ENCODE data around the gene ODAD2. TPM values are rescaled to one million over a fixed set of nuclear protein-coding genes. Genes with fewer than 3 reads are reported as not detected.

Gene ODAD2
- total and polyA plus RNA-seq, 2 donors (not counting 1 experiment from before 2014, with no cell fraction given): not detected

DNA sequence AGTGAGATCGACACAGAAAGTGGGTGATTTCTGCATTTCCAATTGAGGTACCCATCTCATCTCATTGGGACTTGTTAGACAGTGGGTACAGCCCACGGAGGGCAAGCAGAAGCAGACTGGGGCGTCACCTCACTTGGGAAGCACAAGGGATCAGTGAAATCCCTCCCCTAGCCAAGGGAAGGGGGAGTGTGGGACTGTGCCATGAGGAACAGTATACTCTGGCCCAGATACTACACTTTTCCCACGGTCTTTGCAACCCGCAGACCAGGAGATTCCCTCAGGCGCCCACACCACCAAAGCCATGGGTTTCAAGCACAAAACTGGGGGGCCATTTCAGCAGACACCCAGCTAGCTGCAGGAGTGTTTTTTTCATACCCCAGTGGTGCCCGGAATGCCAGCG lies 99.8 kb downstream of the ODAD2 start:
- POLR2A ChIA-PET: no interaction called here
- H3K27me3 ChIP-seq (replicated peaks in 1 of 4; ENCODE audit: control extremely low read depth in 1 of 4, control insufficient read depth in 3 of 4, insufficient read depth in 4 of 4, low read length in 3 of 4): no peaks in the 10 kb centered on the region
- DNase-seq (no peak), ATAC-seq (ENCODE audit: low read depth) (no peak)
- H3K9me3 ChIP-seq (ENCODE audit: control extremely low read depth in 1 of 3, control insufficient read depth in 2 of 3, insufficient read depth in 1 of 3, low read length in 2 of 3): peaks cover 0 to 1% (median 0%) of the 10 kb centered on the region in 3 donors
- no peak overlapping the region for H3K4me2 ChIP-seq (replicated peaks; ENCODE audit: low read depth, low read length, poor library complexity, severe bottlenecking)
- no peaks in the 10 kb centered on the region for H3K79me2 ChIP-seq (ENCODE audit: control insufficient read depth, insufficient read depth, low read length)
- WGBS (ENCODE audit: insufficient coverage): 89% methylated on average over 6 of the region's 8 CpGs
- intact Hi-C loops (cut with micrococcal nuclease): no loop called here
- H3K36me3 ChIP-seq (replicated peaks in 1 of 2; ENCODE audit: control extremely low read depth in 1 of 2, control insufficient read depth in 1 of 2, extremely low read depth in 1 of 2, insufficient read depth in 2 of 2, low read length in 1 of 2): no peaks in the 10 kb centered on the region
- Mint-ChIP-seq H3K4me3 (no peak overlapping the region), H3K27me3 (no peaks in the 10 kb centered on the region), H3K4me1 (no peaks in the 10 kb centered on the region), H3K9me3 (ENCODE audit: insufficient read depth) (no peaks in the 10 kb centered on the region), H3K27ac (no peak overlapping the region)
- TF ChIP-seq CTCF (IDR thresholded peaks at IDR 0.05): no peak
- TF ChIP-seq EZH2 (IDR thresholded peaks at IDR 0.05; ENCODE audit: borderline replicate concordance, insufficient read depth, low read depth, low read length, poor library complexity, severe bottlenecking): no peak
- no peak overlapping the region for H3K4me3 ChIP-seq (ENCODE audit: control extremely low read depth in 1 of 5, extremely low read depth in 1 of 5, insufficient read depth in 1 of 5, low read depth in 2 of 5, low read length in 4 of 5)
- CTCF ChIA-PET: no interaction called here
- H4K20me1 ChIP-seq (ENCODE audit: control insufficient read depth, insufficient read depth, low read length, poor library complexity, severe bottlenecking): no peaks in the 10 kb centered on the region
- H2AFZ ChIP-seq (ENCODE audit: insufficient read depth, low read depth, low read length, poor library complexity, severe bottlenecking): no peak overlapping the region
- H3K9ac ChIP-seq (ENCODE audit: low read length): no peak overlapping the region
- no peaks in the 10 kb centered on the region for H3K4me1 ChIP-seq (ENCODE audit: control insufficient read depth in 2 of 2, insufficient read depth in 2 of 2, low read length in 2 of 2)
- H3K27ac ChIP-seq (ENCODE audit: low read length in 2 of 2): no peak overlapping the region

GRCh38 chr10:27893358-27893954 lies 105.4 kb downstream of the ODAD2 start:
- no peak overlapping the region for H2AFZ ChIP-seq (ENCODE audit: insufficient read depth, low read depth, low read length, poor library complexity, severe bottlenecking)
- ChIA-PET POLR2A (no interaction called here), CTCF (no interaction called here)
- ATAC-seq (ENCODE audit: low read depth): no peak
- TF ChIP-seq EZH2 (IDR thresholded peaks at IDR 0.05; ENCODE audit: borderline replicate concordance, insufficient read depth, low read depth, low read length, poor library complexity, severe bottlenecking): no peak
- TF ChIP-seq CTCF (IDR thresholded peaks at IDR 0.05): no peak
- peaks cover 0 to 1% (median 0%) of the 10 kb centered on the region in 3 donors for H3K9me3 ChIP-seq (ENCODE audit: control extremely low read depth in 1 of 3, control insufficient read depth in 2 of 3, insufficient read depth in 1 of 3, low read length in 2 of 3)
- no peaks in the 10 kb centered on the region for H3K27me3 ChIP-seq (replicated peaks in 1 of 4; ENCODE audit: control extremely low read depth in 1 of 4, control insufficient read depth in 3 of 4, insufficient read depth in 4 of 4, low read length in 3 of 4)
- H3K36me3 ChIP-seq (replicated peaks in 1 of 2; ENCODE audit: control extremely low read depth in 1 of 2, control insufficient read depth in 1 of 2, extremely low read depth in 1 of 2, insufficient read depth in 2 of 2, low read length in 1 of 2): no peaks in the 10 kb centered on the region
- Mint-ChIP-seq H3K4me1 (no peaks in the 10 kb centered on the region), H3K9me3 (ENCODE audit: insufficient read depth) (no peaks in the 10 kb centered on the region), H3K4me3 (no peak overlapping the region), H3K27ac (no peak overlapping the region), H3K27me3 (no peaks in the 10 kb centered on the region)
- 74% methylated on average over 4 of the region's 7 CpGs for WGBS (ENCODE audit: insufficient coverage)
- DNase-seq: no peak
- H3K4me3 ChIP-seq (ENCODE audit: control extremely low read depth in 1 of 5, extremely low read depth in 1 of 5, insufficient read depth in 1 of 5, low read depth in 2 of 5, low read length in 4 of 5): no peak overlapping the region
- no peaks in the 10 kb centered on the region for H3K79me2 ChIP-seq (ENCODE audit: control insufficient read depth, insufficient read depth, low read length)
- no peak overlapping the region for H3K9ac ChIP-seq (ENCODE audit: low read length)
- H3K4me2 ChIP-seq (replicated peaks; ENCODE audit: low read depth, low read length, poor library complexity, severe bottlenecking): no peak overlapping the region
- H3K4me1 ChIP-seq (ENCODE audit: control insufficient read depth in 2 of 2, insufficient read depth in 2 of 2, low read length in 2 of 2): no peaks in the 10 kb centered on the region
- intact Hi-C loops (cut with micrococcal nuclease): no loop called here
- H3K27ac ChIP-seq (ENCODE audit: low read length in 2 of 2): no peak overlapping the region
- no peaks in the 10 kb centered on the region for H4K20me1 ChIP-seq (ENCODE audit: control insufficient read depth, insufficient read depth, low read length, poor library complexity, severe bottlenecking)

Data from B cell (primary cell).